CD14-positive monocyte (primary cell): Measurements from ENCODE around the gene RPL36AL. TPM values are rescaled to one million over a fixed set of nuclear protein-coding genes. Genes with fewer than 3 reads are reported as not detected.

ENCODE experiments used
- DNase-seq, 3 donors: peaks; one replicate each; pipeline ENCODE4 v3.0.0-alpha.2; 2011 to 2022
- H2AFZ ChIP-seq: 2 replicates; pipeline ENCODE4 v1.6.0; 2012; ENCODE audit warnings: mild to moderate bottlenecking, low read depth, low read length, inconsistent platforms; ENCODE audit not compliant: insufficient read depth, poor library complexity, severe bottlenecking
- H3K27ac ChIP-seq, 2 donors: 1 replicate in 1 of 2; 2 replicates in 1 of 2; pipeline ENCODE4 v1.5.1; 2012 to 2013; ENCODE audit warnings: low read length in 2 of 2, control low read depth in 1 of 2, inconsistent platforms in 1 of 2, low read depth in 1 of 2, mild to moderate bottlenecking in 1 of 2
- H3K27me3 ChIP-seq, 2 donors: one replicate each; pipeline versions ENCODE4 v1.6.0 to v1.6.1; 2011 to 2013; ENCODE audit warnings: low read length in 2 of 2; ENCODE audit not compliant: control insufficient read depth in 2 of 2, insufficient read depth in 2 of 2
- H3K36me3 ChIP-seq, 2 donors: replicated peaks in 1 of 2; 1 replicate in 1 of 2; 2 replicates in 1 of 2; pipeline versions ENCODE4 v1.5.1 to v1.6.1; 2012 to 2013; ENCODE audit warnings: low read length in 2 of 2, control low read depth in 1 of 2, inconsistent platforms in 1 of 2, mild to moderate bottlenecking in 1 of 2; ENCODE audit not compliant: insufficient read depth in 2 of 2, control insufficient read depth in 1 of 2
- H3K4me1 ChIP-seq, 2 donors: 1 replicate in 1 of 2; 2 replicates in 1 of 2; pipeline versions ENCODE4 v1.5.1 to v1.6.1; 2012 to 2013; ENCODE audit warnings: low read length in 2 of 2, control low read depth in 1 of 2, inconsistent platforms in 1 of 2, mild to moderate bottlenecking in 1 of 2, moderate library complexity in 1 of 2; ENCODE audit not compliant: insufficient read depth in 2 of 2, control insufficient read depth in 1 of 2
- H3K4me2 ChIP-seq: replicated peaks from 2 replicates; pipeline ENCODE3; 2012; ENCODE audit warnings: low read length, moderate library complexity, mild to moderate bottlenecking; ENCODE audit not compliant: poor library complexity, severe bottlenecking; ENCODE audit errors: extremely low read depth
- H3K4me3 ChIP-seq, 3 experiments: fragments of 200-600 bp in 1 of 3; sonication (generic) in 1 of 3; replicated peaks in 1 of 3; 1 replicate in 2 of 3; 2 replicates in 1 of 3; pipeline ENCODE4 v1.5.1; 2011 to 2013; ENCODE audit warnings: low read length in 3 of 3, mild to moderate bottlenecking in 3 of 3, control low read depth in 2 of 3, low read depth in 2 of 3, inconsistent platforms in 1 of 3, moderate library complexity in 1 of 3
- H3K79me2 ChIP-seq: 2 replicates; pipeline ENCODE4 v1.6.0; 2012; ENCODE audit warnings: mild to moderate bottlenecking, control low read depth, inconsistent platforms, low read length, moderate library complexity; ENCODE audit not compliant: insufficient read depth
- H3K9ac ChIP-seq: 2 replicates; pipeline ENCODE4 v1.6.0; 2017; ENCODE audit warnings: low read length, mild to moderate bottlenecking; ENCODE audit not compliant: insufficient read depth, poor library complexity, severe bottlenecking
- H3K9me3 ChIP-seq, 2 donors: replicated peaks in 1 of 2; 1 replicate in 1 of 2; 2 replicates in 1 of 2; pipeline versions ENCODE4 v1.5.1 to v1.6.1; 2012 to 2013; ENCODE audit warnings: low read length in 2 of 2, control low read depth in 1 of 2; ENCODE audit not compliant: control insufficient read depth in 1 of 2, insufficient read depth in 1 of 2
- H4K20me1 ChIP-seq: 2 replicates; pipeline ENCODE4 v1.6.0; 2012; ENCODE audit warnings: mild to moderate bottlenecking, low read length, control low read depth, moderate library complexity; ENCODE audit not compliant: insufficient read depth
- H3K27ac Mint-ChIP-seq, 7 donors: one replicate each; pipeline ENCODE4 v1.8.0; 2020; ENCODE audit warnings: mild to moderate bottlenecking in 7 of 7, mixed read lengths in 7 of 7, moderate library complexity in 6 of 7, inconsistent platforms in 2 of 7
- H3K27me3 Mint-ChIP-seq, 3 donors: one replicate each; pipeline ENCODE4 v1.8.0; 2021 to 2022; ENCODE audit warnings: low read depth in 3 of 3, mild to moderate bottlenecking in 3 of 3, mixed read lengths in 3 of 3, moderate library complexity in 3 of 3, inconsistent platforms in 1 of 3
- H3K36me3 Mint-ChIP-seq, 2 donors: one replicate each; pipeline ENCODE4 v1.8.0; 2020; ENCODE audit warnings: mixed read lengths in 2 of 2, inconsistent platforms in 1 of 2, mild to moderate bottlenecking in 1 of 2
- H3K4me1 Mint-ChIP-seq: one replicate; pipeline ENCODE4 v1.8.0; 2020; ENCODE audit warnings: mild to moderate bottlenecking, mixed read lengths
- H3K4me3 Mint-ChIP-seq, 2 donors: one replicate each; pipeline ENCODE4 v1.8.0; 2020; ENCODE audit warnings: mild to moderate bottlenecking in 2 of 2, mixed read lengths in 2 of 2, moderate library complexity in 1 of 2
- H3K9me3 Mint-ChIP-seq, 7 donors: one replicate each; pipeline ENCODE4 v1.8.0; 2020 to 2022; ENCODE audit warnings: mixed read lengths in 7 of 7, mild to moderate bottlenecking in 6 of 7, moderate library complexity in 6 of 7, inconsistent platforms in 2 of 7
- CTCF ChIP-seq: fragments of 200-600 bp; IDR thresholded peaks from one replicate; pipeline ENCODE4 v1.8.0; 2022; ENCODE audit warnings: antibody characterized with exemption, mild to moderate bottlenecking
- WGBS: methylation state at CpG from one replicate; pipeline ENCODE4 v1.1.5; 2013; ENCODE audit warnings: missing lambda C conversion rate; ENCODE audit not compliant: insufficient coverage; 5-methylcytosine and 5-hydroxymethylcytosine counted together
- intact Hi-C, 2 donors: fragments of 100-400 bp; cut with micrococcal nuclease; formaldehyde crosslinking; loops; one replicate each; pipeline versions ENCODE4 v1.15.0 to v1.15.1; 2023
- polyA plus RNA-seq, 3 donors: library from polyadenylated mRNA; depleted of rRNA in 1 of 3; unstranded in 2 of 3; stranded (reverse) in 1 of 3; fragments of 300-500 nt in 2 of 3; fragments of >200 nt in 1 of 3; fragmentation: Illumina TruSeq in 2 of 3; gene quantifications; 1 replicate in 2 of 3; 2 replicates in 1 of 3; pipeline ENCODE4 v1.2.3, GENCODE V29; 2012 to 2021

Gene RPL36AL
- polyA plus RNA-seq, 3 donors, result 237 to 454 (median 408) TPM

GRCh38 chr14:49623387-49623786, 3.0 kb upstream of the RPL36AL start:
- TF ChIP-seq CTCF, result no peak
- H3K4me2 ChIP-seq, result peak overlapping the region; percentile 78
- Mint-ChIP-seq H3K4me1 (peaks cover 46% of the 10 kb centered on the region), H3K4me3 (no peak overlapping the region), H3K36me3 (peaks cover 17 to 32% of the 10 kb centered on the region in 2 donors), H3K9me3 (peaks cover 0 to 2% (median 0%) of the 10 kb centered on the region in 7 donors), H3K27me3 (no peaks in the 10 kb centered on the region), H3K27ac (peak overlapping the region in 1 of 7 donors; percentile 57)
- H3K36me3 ChIP-seq, result peaks cover 5 to 7% of the 10 kb centered on the region in 2 donors
- H3K9ac ChIP-seq, result no peak overlapping the region
- H3K4me3 ChIP-seq, result peak overlapping the region in 1 of 3 experiments; percentile 78
- H3K4me1 ChIP-seq, result peaks cover 30 to 51% of the 10 kb centered on the region in 2 donors
- no peak for DNase-seq
- peaks cover 47% of the 10 kb centered on the region for H4K20me1 ChIP-seq
- H3K27ac ChIP-seq, result peak overlapping the region in 1 of 2 donors; percentile 94
- intact Hi-C loops, result loop anchor here (5.0 kb wide), 2 partner anchors 36 to 144 kb away; partner anchors contain the start of genes RPS29 (in 2 of the 2) and KLHDC2 (in 1 of the 2)
- WGBS, result no CpG with 5 or more reads among the region's 3 CpGs
- peaks cover 76% of the 10 kb centered on the region for H3K79me2 ChIP-seq
- H3K9me3 ChIP-seq, result no peaks in the 10 kb centered on the region
- H2AFZ ChIP-seq, result no peak overlapping the region
- H3K27me3 ChIP-seq, result no peaks in the 10 kb centered on the region

GRCh38 chr14:49622022-49622607, 1.7 kb upstream of the RPL36AL start:
- peaks cover 24 to 41% of the 10 kb centered on the region in 2 donors for H3K36me3 Mint-ChIP-seq
- peak overlapping the region in 6 of 7 donors; percentile 82 to 99 (median 98) for H3K27ac Mint-ChIP-seq

More at GRCh38 chr14:49622022-49622607, 1.7 kb upstream of the RPL36AL start:
- peaks cover 52% of the 10 kb centered on the region for H3K4me1 Mint-ChIP-seq
- Histone ChIP-seq H3K4me2 (peak overlapping the region; percentile 78), H3K9ac (peak overlapping the region; percentile 86), H3K27ac (peak overlapping the region in 1 of 2 donors; percentile 94), H3K9me3 (no peaks in the 10 kb centered on the region), H3K79me2 (peaks cover 85% of the 10 kb centered on the region), H2AFZ (no peak overlapping the region), H3K4me3 (peak overlapping the region in 2 of 3 experiments; percentile 78 to 81), H3K4me1 (peaks cover 30 to 51% of the 10 kb centered on the region in 2 donors), H3K36me3 (peaks cover 8 to 20% of the 10 kb centered on the region in 2 donors), H3K27me3 (no peaks in the 10 kb centered on the region), H4K20me1 (peaks cover 55% of the 10 kb centered on the region)
- WGBS, result 89% methylated on average over 1 of the region's 3 CpGs
- no peak for DNase-seq
- peaks cover 0 to 2% (median 0%) of the 10 kb centered on the region in 7 donors for H3K9me3 Mint-ChIP-seq
- H3K4me3 Mint-ChIP-seq, result peak overlapping the region; percentile 92 to 98
- intact Hi-C loops, result loop anchor here (5.0 kb wide), 2 partner anchors 35 to 145 kb away; partner anchors contain the start of genes RPS29 (in 2 of the 2) and KLHDC2 (in 1 of the 2)
- TF ChIP-seq CTCF, result no peak
- H3K27me3 Mint-ChIP-seq, result no peaks in the 10 kb centered on the region
